Natural killer cell (primary cell): ENCODE results near the gene CYP19A1. TPM values are rescaled to one million over a fixed set of nuclear protein-coding genes. Genes with fewer than 3 reads are reported as not detected.

Experiments
- ATAC-seq, 3 donors: fragments of 150-1000 bp in 2 of 3; fragments of 200-7000 bp in 1 of 3; cut with Tn5 transposase; 1 replicate in 1 of 3; 2 replicates in 2 of 3; pipeline ENCODE4 v1.10.0; 2021; ENCODE audit warnings: mild to moderate bottlenecking in 2 of 3, moderate library complexity in 2 of 3
- DNase-seq, 2 donors: peaks; one replicate each; pipeline versions ENCODE4 v3.0.0 to v3.0.0-alpha.2; 2013 to 2021; ENCODE audit warnings: mixed read lengths in 1 of 2
- H3K27ac ChIP-seq: one replicate; pipeline ENCODE4 v1.5.1; 2013; ENCODE audit warnings: mild to moderate bottlenecking, low read length
- H3K27me3 ChIP-seq: one replicate; pipeline ENCODE4 v1.6.1; 2013; ENCODE audit warnings: low read length; ENCODE audit not compliant: control insufficient read depth, insufficient read depth
- H3K36me3 ChIP-seq: one replicate; pipeline ENCODE4 v1.6.1; 2013; ENCODE audit warnings: low read length; ENCODE audit not compliant: control insufficient read depth, insufficient read depth
- H3K4me1 ChIP-seq: one replicate; pipeline ENCODE4 v1.6.1; 2013; ENCODE audit warnings: low read length; ENCODE audit not compliant: control insufficient read depth, insufficient read depth
- H3K4me3 ChIP-seq: one replicate; pipeline ENCODE4 v1.5.1; 2013; ENCODE audit warnings: low read length
- H3K9me3 ChIP-seq: one replicate; pipeline ENCODE4 v1.6.1; 2013; ENCODE audit warnings: low read length; ENCODE audit not compliant: control insufficient read depth, insufficient read depth
- H3K27ac Mint-ChIP-seq, 2 donors: one replicate each; pipeline ENCODE4 v1.8.0; 2022; ENCODE audit warnings: mild to moderate bottlenecking in 2 of 2, mixed read lengths in 2 of 2, moderate library complexity in 1 of 2
- H3K27me3 Mint-ChIP-seq, 2 donors: one replicate each; pipeline ENCODE4 v1.8.0; 2022; ENCODE audit warnings: low read depth in 2 of 2, mixed read lengths in 2 of 2
- H3K36me3 Mint-ChIP-seq: one replicate; pipeline ENCODE4 v1.8.0; 2022; ENCODE audit warnings: mixed read lengths
- H3K4me1 Mint-ChIP-seq, 2 donors: one replicate each; pipeline ENCODE4 v1.8.0; 2022; ENCODE audit warnings: mixed read lengths in 2 of 2
- H3K4me3 Mint-ChIP-seq: one replicate; pipeline ENCODE4 v1.8.0; 2022; ENCODE audit warnings: mild to moderate bottlenecking, moderate library complexity, mixed read lengths
- H3K9me3 Mint-ChIP-seq, 2 donors: one replicate each; pipeline ENCODE4 v1.8.0; 2022; ENCODE audit warnings: mixed read lengths in 2 of 2
- CTCF ChIP-seq: fragments of 200-600 bp; IDR thresholded peaks from one replicate; pipeline ENCODE4 v1.8.0; 2022; ENCODE audit warnings: antibody characterized with exemption
- WGBS: methylation state at CpG from one replicate; pipeline ENCODE4 v1.1.7; 2013; ENCODE audit warnings: missing lambda C conversion rate; ENCODE audit not compliant: insufficient coverage; 5-methylcytosine and 5-hydroxymethylcytosine counted together
- intact Hi-C: fragments of 100-400 bp; cut with micrococcal nuclease; formaldehyde crosslinking; loops from one replicate; pipeline ENCODE4 v1.14.2; 2022
- total RNA-seq, 4 donors: library from RNA; stranded (reverse); fragments of 120-200 nt in 1 of 4; gene quantifications; one replicate each; pipeline versions ENCODE4 v1.2.3 to v1.2.4, GENCODE V29; 2013 to 2022

Gene CYP19A1
- total RNA-seq, 3 donors from 2014 or later (not counting 1 experiment from before 2014, with no cell fraction given): not detected

GRCh38 chr15:51198701-51199232 is 139.6 kb downstream of the CYP19A1 start:
- no peak for TF ChIP-seq CTCF
- Histone ChIP-seq H3K4me3 (no peak overlapping the region), H3K9me3 (no peaks in the 10 kb centered on the region), H3K4me1 (no peaks in the 10 kb centered on the region), H3K27me3 (no peaks in the 10 kb centered on the region), H3K36me3 (no peaks in the 10 kb centered on the region), H3K27ac (no peak overlapping the region)
- no peak for DNase-seq
- Mint-ChIP-seq H3K36me3 (no peaks in the 10 kb centered on the region), H3K27ac (no peak overlapping the region), H3K27me3 (peaks cover 13 to 33% of the 10 kb centered on the region in 2 donors), H3K9me3 (no peaks in the 10 kb centered on the region), H3K4me1 (no peaks in the 10 kb centered on the region), H3K4me3 (no peak overlapping the region)
- no peak for ATAC-seq
- intact Hi-C loops: no loop called here
- 6% methylated on average over 4 of the region's 6 CpGs for WGBS

- H3K27ac Mint-ChIP-seq: no peak overlapping the region
- H3K4me3 Mint-ChIP-seq: no peak overlapping the region
- Histone ChIP-seq H3K27me3 (no peaks in the 10 kb centered on the region), H3K36me3 (no peaks in the 10 kb centered on the region), H3K4me1 (peaks cover 4% of the 10 kb centered on the region), H3K4me3 (no peak overlapping the region), H3K27ac (no peak overlapping the region), H3K9me3 (no peaks in the 10 kb centered on the region)
- intact Hi-C loops: no loop called here
- H3K4me1 Mint-ChIP-seq: no peaks in the 10 kb centered on the region
- no peak for ATAC-seq
- DNase-seq: no peak
- 69% methylated on average over 3 of the region's 3 CpGs for WGBS
- no peak for TF ChIP-seq CTCF
- H3K9me3 Mint-ChIP-seq: no peaks in the 10 kb centered on the region
- H3K27me3 Mint-ChIP-seq: peaks cover 23 to 29% of the 10 kb centered on the region in 2 donors
- H3K36me3 Mint-ChIP-seq: no peaks in the 10 kb centered on the region
Measured at GRCh38 chr15:51195459-51195858, 142.9 kb downstream of the CYP19A1 start.

GRCh38 chr15:51193979-51194378 is 144.4 kb downstream of the CYP19A1 start:
- no peak overlapping the region for H3K4me3 ChIP-seq
- no peak for ATAC-seq
- Mint-ChIP-seq H3K27me3 (peaks cover 19 to 26% of the 10 kb centered on the region in 2 donors), H3K9me3 (no peaks in the 10 kb centered on the region), H3K4me3 (no peak overlapping the region), H3K36me3 (no peaks in the 10 kb centered on the region), H3K4me1 (no peaks in the 10 kb centered on the region), H3K27ac (no peak overlapping the region)
- no peaks in the 10 kb centered on the region for H3K36me3 ChIP-seq
- intact Hi-C loops: no loop called here
- no peaks in the 10 kb centered on the region for H3K9me3 ChIP-seq
- H3K27me3 ChIP-seq: no peaks in the 10 kb centered on the region
- DNase-seq: no peak
- H3K27ac ChIP-seq: no peak overlapping the region
- TF ChIP-seq CTCF: no peak
- peaks cover 4% of the 10 kb centered on the region for H3K4me1 ChIP-seq
- 40% methylated on average over 1 of the region's 2 CpGs for WGBS

GRCh38 chr15:51193526-51193925 is 144.9 kb downstream of the CYP19A1 start:
- Histone ChIP-seq H3K27me3 (no peaks in the 10 kb centered on the region), H3K4me1 (peaks cover 4% of the 10 kb centered on the region), H3K36me3 (no peaks in the 10 kb centered on the region), H3K4me3 (no peak overlapping the region), H3K27ac (no peak overlapping the region), H3K9me3 (no peaks in the 10 kb centered on the region)
- H3K36me3 Mint-ChIP-seq: no peaks in the 10 kb centered on the region
- no peak for ATAC-seq
- intact Hi-C loops: no loop called here
- H3K4me1 Mint-ChIP-seq: no peaks in the 10 kb centered on the region
- no peak for DNase-seq
- no peaks in the 10 kb centered on the region for H3K9me3 Mint-ChIP-seq
- peaks cover 19 to 29% of the 10 kb centered on the region in 2 donors for H3K27me3 Mint-ChIP-seq
- H3K27ac Mint-ChIP-seq: no peak overlapping the region
- H3K4me3 Mint-ChIP-seq: no peak overlapping the region
- no peak for TF ChIP-seq CTCF
- 74% methylated on average over 6 of the region's 6 CpGs for WGBS
